WTC11 (cell line): Measurements from ENCODE around the gene SUPT5H. TPM values are rescaled to one million over a fixed set of nuclear protein-coding genes. Genes with fewer than 3 reads are reported as not detected.

ENCODE experiments used
- ATAC-seq: fragments of 200-7000 bp; cut with Tn5 transposase; 2 replicates; pipeline ENCODE4 v1.10.0; 2021; ENCODE audit warnings: mild to moderate bottlenecking, moderate library complexity
- CTCF ChIA-PET: fragments of 300-600 bp; sonication (Branson Sonifier 250); formaldehyde crosslinking; loops from one replicate; lab custom pipeline; 2021; ENCODE audit warnings: antibody characterized with exemption; lab: Charles Lee
- POLR2A ChIA-PET: fragments of 350-600 bp; sonication (Branson Sonifier 250); formaldehyde crosslinking; loops from one replicate; lab custom pipeline; 2021; ENCODE audit warnings: antibody characterized with exemption; lab: Charles Lee
- DNase-seq: peaks from one replicate; pipeline ENCODE4 v3.0.0; 2021; ENCODE audit warnings: low spot score
- H3K27ac Mint-ChIP-seq: 2 replicates; pipeline ENCODE4 v1.8.0; 2021; ENCODE audit warnings: mixed read lengths
- H3K27me3 Mint-ChIP-seq: 2 replicates; pipeline ENCODE4 v1.8.0; 2021; ENCODE audit warnings: low read depth, mild to moderate bottlenecking, moderate library complexity, mixed read lengths
- H3K36me3 Mint-ChIP-seq: 2 replicates; pipeline ENCODE4 v1.8.0; 2021; ENCODE audit warnings: mixed read lengths
- H3K4me1 Mint-ChIP-seq: 2 replicates; pipeline ENCODE4 v1.8.0; 2022; ENCODE audit warnings: mixed read lengths
- H3K4me3 Mint-ChIP-seq: 2 replicates; pipeline ENCODE4 v1.8.0; 2021; ENCODE audit warnings: mild to moderate bottlenecking, moderate library complexity, mixed read lengths
- H3K9me3 Mint-ChIP-seq: 2 replicates; pipeline ENCODE4 v1.8.0; 2021; ENCODE audit warnings: mixed read lengths
- ATF1 ChIP-seq: sonication (generic); formaldehyde crosslinking; IDR thresholded peaks from 2 replicates; pipeline ENCODE4 v1.8.1; 2023; ENCODE audit warnings: mild to moderate bottlenecking, moderate library complexity, missing genetic modification reagents
- ATF2 ChIP-seq: sonication (generic); formaldehyde crosslinking; IDR thresholded peaks from 2 replicates; pipeline ENCODE4 v1.8.1; 2022; ENCODE audit warnings: low read depth, missing genetic modification reagents, borderline replicate concordance
- E2F1 ChIP-seq: sonication (generic); formaldehyde crosslinking; IDR thresholded peaks from 2 replicates; pipeline ENCODE4 v1.8.0; 2022; ENCODE audit warnings: mild to moderate bottlenecking, missing genetic modification reagents
- E2F4 ChIP-seq: sonication (generic); formaldehyde crosslinking; IDR thresholded peaks from 2 replicates; pipeline ENCODE4 v1.8.1; 2022; ENCODE audit warnings: low read depth, mild to moderate bottlenecking, moderate library complexity, missing genetic modification reagents, borderline replicate concordance
- ERG ChIP-seq: fragments of 250-450 bp; sonication (Bioruptor Pico); IDR thresholded peaks from 2 replicates; pipeline ENCODE4 v1.8.0; 2021; ENCODE audit warnings: mild to moderate bottlenecking
- ETV6 ChIP-seq: sonication (generic); formaldehyde crosslinking; IDR thresholded peaks from 2 replicates; pipeline ENCODE4 v1.8.1; 2022; ENCODE audit warnings: mild to moderate bottlenecking, missing genetic modification reagents
- FOXK1 ChIP-seq: sonication (generic); formaldehyde crosslinking; IDR thresholded peaks from 2 replicates; pipeline ENCODE4 v1.8.0; 2022; ENCODE audit warnings: mild to moderate bottlenecking, moderate library complexity, missing genetic modification reagents
- GABPB1 ChIP-seq: sonication (generic); formaldehyde crosslinking; IDR thresholded peaks from 2 replicates; pipeline ENCODE4 v1.8.1; 2023; ENCODE audit warnings: mild to moderate bottlenecking, missing genetic modification reagents
- KAT7 ChIP-seq: sonication (generic); formaldehyde crosslinking; IDR thresholded peaks from 2 replicates; pipeline ENCODE4 v1.8.1; 2023; ENCODE audit warnings: missing genetic modification reagents, mild to moderate bottlenecking, borderline replicate concordance
- MLX ChIP-seq: sonication (generic); formaldehyde crosslinking; IDR thresholded peaks from 2 replicates; pipeline ENCODE4 v1.8.1; 2023; ENCODE audit warnings: mild to moderate bottlenecking, missing genetic modification reagents, moderate library complexity
- MXD4 ChIP-seq: fragments of 250-450 bp; sonication (Bioruptor Pico); IDR thresholded peaks from 2 replicates; pipeline ENCODE4 v1.8.0; 2021; ENCODE audit warnings: mild to moderate bottlenecking, moderate library complexity, borderline replicate concordance
- NFATC4 ChIP-seq: fragments of 250-450 bp; sonication (Bioruptor Pico); IDR thresholded peaks from 2 replicates; pipeline ENCODE4 v1.9.0; 2021; ENCODE audit warnings: mild to moderate bottlenecking
- NFE2L1 ChIP-seq: sonication (generic); formaldehyde crosslinking; IDR thresholded peaks from 2 replicates; pipeline ENCODE4 v1.8.1; 2023; ENCODE audit warnings: missing genetic modification reagents
- PREB ChIP-seq: sonication (generic); formaldehyde crosslinking; IDR thresholded peaks from 2 replicates; pipeline ENCODE4 v1.8.1; 2022; ENCODE audit warnings: mild to moderate bottlenecking, missing genetic modification reagents, moderate library complexity, borderline replicate concordance
- SMAD4 ChIP-seq: sonication (generic); formaldehyde crosslinking; IDR thresholded peaks from 2 replicates; pipeline ENCODE4 v1.8.0; 2022; ENCODE audit warnings: mild to moderate bottlenecking, missing genetic modification reagents
- TEAD4 ChIP-seq: sonication (generic); formaldehyde crosslinking; IDR thresholded peaks from 2 replicates; pipeline ENCODE4 v1.8.0; 2022; ENCODE audit warnings: mild to moderate bottlenecking, missing genetic modification reagents
- TP53 ChIP-seq: sonication (generic); formaldehyde crosslinking; IDR thresholded peaks from 2 replicates; pipeline ENCODE4 v1.8.1; 2023; ENCODE audit warnings: mild to moderate bottlenecking, missing genetic modification reagents
- ZBTB21 ChIP-seq: sonication (generic); formaldehyde crosslinking; IDR thresholded peaks from 2 replicates; pipeline ENCODE4 v1.8.1; 2023; ENCODE audit warnings: mild to moderate bottlenecking, missing genetic modification reagents, borderline replicate concordance
- ZNF263 ChIP-seq: sonication (generic); formaldehyde crosslinking; IDR thresholded peaks from 2 replicates; pipeline ENCODE4 v1.8.1; 2022; ENCODE audit warnings: low read depth, mild to moderate bottlenecking, moderate library complexity, missing genetic modification reagents
- ZNF396 ChIP-seq: fragments of 250-450 bp; sonication (Bioruptor Pico); IDR thresholded peaks from 2 replicates; pipeline ENCODE4 v1.8.0; 2021; ENCODE audit warnings: mild to moderate bottlenecking, moderate library complexity, borderline replicate concordance
- total RNA-seq: library from RNA; stranded (reverse); gene quantifications from 3 replicates; pipeline ENCODE4 v1.2.3, GENCODE V29; 2021
- TF ChIP-seq, protein P1 (sequence below): sonication (generic); formaldehyde crosslinking; IDR thresholded peaks from 2 replicates; pipeline ENCODE4 v1.8.0; 2022; ENCODE audit warnings: mild to moderate bottlenecking, missing genetic modification reagents
- TF ChIP-seq, protein P2 (sequence below): sonication (generic); formaldehyde crosslinking; IDR thresholded peaks from 2 replicates; pipeline ENCODE4 v1.8.1; 2022; ENCODE audit warnings: missing genetic modification reagents, borderline replicate concordance

SUPT5H gene
- total RNA-seq, 1 experiment from 2014 or later, result 135 TPM

GRCh38 chr19:39428283-39429112, 16.9 kb upstream of the SUPT5H start (continued):
- TF ChIP-seq PREB (CRISPR knock-in tag) (no peak), ERG (no peak; the same call in 1 of the 2 replicates), NFE2L1 (CRISPR knock-in tag) (no peak), MXD4 (CRISPR knock-in tag) (no peak), FOXK1 (CRISPR knock-in tag) (no peak), TEAD4 (CRISPR knock-in tag) (peak; percentile 96), E2F4 (CRISPR knock-in tag) (no peak), ETV6 (CRISPR knock-in tag) (peak; percentile 78; the same call in 1 of the 2 replicates), SMAD4 (no peak)

DNA sequence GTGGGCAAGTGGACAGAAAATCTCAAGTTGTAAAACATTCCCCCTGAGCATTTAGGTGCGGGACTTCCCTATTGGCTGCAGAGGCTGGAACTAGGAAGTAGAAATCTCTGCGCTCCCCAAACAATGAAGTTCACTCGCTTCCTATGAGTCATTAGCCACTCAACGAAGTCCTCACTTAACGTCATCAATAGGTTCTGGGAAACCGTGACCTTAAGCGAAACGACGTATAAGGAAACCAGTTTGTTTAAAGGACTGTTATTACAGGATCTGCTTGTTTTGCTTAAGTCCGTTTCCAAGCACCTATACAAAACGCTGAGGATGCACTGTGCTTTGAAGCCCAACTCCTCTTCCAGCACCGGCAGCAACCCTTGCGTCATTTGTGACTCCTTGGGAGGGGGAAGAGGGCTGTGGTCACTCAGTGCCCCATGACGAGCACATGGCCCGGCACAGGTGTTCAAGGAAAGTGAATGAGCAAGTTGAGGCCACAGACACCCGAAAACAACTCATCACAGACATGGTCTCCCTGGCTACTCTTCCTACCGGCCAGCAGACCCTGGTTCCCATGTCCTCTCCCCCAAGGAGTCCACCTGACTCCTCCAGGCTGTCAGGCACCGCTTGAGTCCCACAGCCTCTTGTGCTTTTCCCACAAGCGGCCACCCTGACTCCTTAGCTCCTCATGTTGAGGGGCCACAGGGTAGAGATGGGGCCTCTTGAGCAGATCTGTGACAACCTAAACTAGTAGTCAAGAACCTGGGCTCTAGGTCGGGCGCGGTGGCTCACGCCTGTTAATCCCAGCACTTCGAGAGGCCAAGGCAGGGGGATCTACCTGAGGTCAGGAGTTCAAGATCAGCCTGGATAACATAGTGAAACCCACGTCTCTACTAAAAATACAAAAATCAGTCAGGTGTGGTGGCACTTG, 14.4 kb upstream of the SUPT5H start:
- Mint-ChIP-seq H3K9me3 (no peaks in the 10 kb centered on the region), H3K27me3 (no peaks in the 10 kb centered on the region), H3K4me3 (no peak overlapping the region), H3K4me1 (peaks cover 51% of the 10 kb centered on the region), H3K27ac (peak overlapping the region; percentile 95), H3K36me3 (peaks cover 34% of the 10 kb centered on the region)
- ChIA-PET CTCF (no interaction called here), POLR2A (interaction anchor here (0.6 to 0.7 kb wide), 3 partner anchors 10 to 1717 kb away, joined by 3 to 4 read pairs (median 4); partner anchors contain the start of genes MED29 and PAF1)
- ATAC-seq, result peak; percentile 2
- no peak for DNase-seq
- TF ChIP-seq ATF2 (CRISPR knock-in tag) (no peak), TP53 (no peak), ATF1 (no peak), ZBTB21 (CRISPR knock-in tag) (no peak), E2F1 (no peak), GABPB1 (CRISPR knock-in tag) (peak; percentile 67), NFATC4 (CRISPR knock-in tag) (peak; percentile 5), FOXK1 (CRISPR knock-in tag) (no peak), ZNF263 (no peak), ZNF396 (no peak), MLX (CRISPR knock-in tag) (no peak), KAT7 (CRISPR knock-in tag) (no peak), ERG (no peak)
- TF ChIP-seq, protein P1, sequence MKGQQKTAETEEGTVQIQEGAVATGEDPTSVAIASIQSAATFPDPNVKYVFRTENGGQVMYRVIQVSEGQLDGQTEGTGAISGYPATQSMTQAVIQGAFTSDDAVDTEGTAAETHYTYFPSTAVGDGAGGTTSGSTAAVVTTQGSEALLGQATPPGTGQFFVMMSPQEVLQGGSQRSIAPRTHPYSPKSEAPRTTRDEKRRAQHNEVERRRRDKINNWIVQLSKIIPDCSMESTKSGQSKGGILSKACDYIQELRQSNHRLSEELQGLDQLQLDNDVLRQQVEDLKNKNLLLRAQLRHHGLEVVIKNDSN (CRISPR knock-in tag), result no peak; the same call in 1 of the 2 replicates
- TF ChIP-seq, protein P2, sequence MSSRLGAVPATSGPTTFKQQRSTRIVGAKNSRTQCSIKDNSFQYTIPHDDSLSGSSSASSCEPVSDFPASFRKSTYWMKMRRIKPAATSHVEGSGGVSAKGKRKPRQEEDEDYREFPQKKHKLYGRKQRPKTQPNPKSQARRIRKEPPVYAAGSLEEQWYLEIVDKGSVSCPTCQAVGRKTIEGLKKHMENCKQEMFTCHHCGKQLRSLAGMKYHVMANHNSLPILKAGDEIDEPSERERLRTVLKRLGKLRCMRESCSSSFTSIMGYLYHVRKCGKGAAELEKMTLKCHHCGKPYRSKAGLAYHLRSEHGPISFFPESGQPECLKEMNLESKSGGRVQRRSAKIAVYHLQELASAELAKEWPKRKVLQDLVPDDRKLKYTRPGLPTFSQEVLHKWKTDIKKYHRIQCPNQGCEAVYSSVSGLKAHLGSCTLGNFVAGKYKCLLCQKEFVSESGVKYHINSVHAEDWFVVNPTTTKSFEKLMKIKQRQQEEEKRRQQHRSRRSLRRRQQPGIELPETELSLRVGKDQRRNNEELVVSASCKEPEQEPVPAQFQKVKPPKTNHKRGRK (CRISPR knock-in tag), result no peak
